Measurements from ENCODE around the gene MYLIP. TPM values are rescaled to one million over a fixed set of nuclear protein-coding genes. Genes with fewer than 3 reads are reported as not detected.

Gene MYLIP
- total and polyA plus RNA-seq, 2 of the 13 experiments (the other 11 are each of a cell fraction or from before 2014, with no cell fraction given), result 3.4 to 10.8 TPM

GRCh38 chr6:16128759-16129622 lies at the start of gene MYLIP (continued):
- TF ChIP-seq FUBP1 (CRISPR knock-in tag; IDR thresholded peaks at IDR 0.05; ENCODE audit: borderline replicate concordance), result no peak
- peak; percentile 92 for TF ChIP-seq HIVEP1 (CRISPR knock-in tag; IDR thresholded peaks at IDR 0.05)
- no peak for TF ChIP-seq ZNF761 (CRISPR knock-in tag; conservative IDR thresholded peaks at IDR 0.05)
- peak; percentile 73 for TF ChIP-seq LBX2 (CRISPR knock-in tag; IDR thresholded peaks at IDR 0.05; ENCODE audit: borderline replicate concordance)
- no peak for TF ChIP-seq ZBTB8A (CRISPR knock-in tag; IDR thresholded peaks at IDR 0.05; ENCODE audit: borderline replicate concordance, low read depth)
- TF ChIP-seq ATAD3A (CRISPR knock-in tag; IDR thresholded peaks at IDR 0.05), result no peak
- peak; percentile 93 for TF ChIP-seq NFYC (CRISPR knock-in tag; IDR thresholded peaks at IDR 0.05)
- TF ChIP-seq ATF7-NPFF (CRISPR knock-in tag; IDR thresholded peaks at IDR 0.05; ENCODE audit: low read depth), result peak; percentile 93
- TF ChIP-seq AFF4 (CRISPR knock-in tag; IDR thresholded peaks at IDR 0.05), result peak; percentile 66; the same call in 1 of the 2 replicates
- no peak for TF ChIP-seq MAFG (CRISPR knock-in tag; IDR thresholded peaks at IDR 0.05)
- TF ChIP-seq ZNF615 (CRISPR knock-in tag; IDR thresholded peaks at IDR 0.05; ENCODE audit: borderline replicate concordance), result peak; percentile 49; the same call in 1 of the 2 replicates
- TF ChIP-seq ZFX (CRISPR knock-in tag; IDR thresholded peaks at IDR 0.05; ENCODE audit: low read depth), result peak; percentile 64
- TF ChIP-seq, protein P1, sequence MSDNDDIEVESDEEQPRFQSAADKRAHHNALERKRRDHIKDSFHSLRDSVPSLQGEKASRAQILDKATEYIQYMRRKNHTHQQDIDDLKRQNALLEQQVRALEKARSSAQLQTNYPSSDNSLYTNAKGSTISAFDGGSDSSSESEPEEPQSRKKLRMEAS (IDR thresholded peaks at IDR 0.05), result peak; percentile 45
- TF ChIP-seq ZFY (CRISPR knock-in tag; IDR thresholded peaks at IDR 0.05), result peak; percentile 91
- TF ChIP-seq ZNF343 (CRISPR knock-in tag; IDR thresholded peaks at IDR 0.05), result peak; percentile 57; the same call in 1 of the 2 replicates
- TF ChIP-seq ZNF18 (CRISPR knock-in tag; IDR thresholded peaks at IDR 0.05; ENCODE audit: insufficient replicate concordance), result peak; percentile 65
- no peak for TF ChIP-seq HNRNPUL1 (IDR thresholded peaks at IDR 0.05; ENCODE audit: low read depth, low read length)
- no peak; the same call in 1 of the 2 replicates for TF ChIP-seq SMYD3 (CRISPR knock-in tag; IDR thresholded peaks at IDR 0.05)
- no peak; the same call in 1 of the 2 replicates for TF ChIP-seq ZNF292 (CRISPR knock-in tag; IDR thresholded peaks at IDR 0.05; ENCODE audit: borderline replicate concordance, low read depth)
- TF ChIP-seq RARG (CRISPR knock-in tag; IDR thresholded peaks at IDR 0.05; ENCODE audit: low read depth), result no peak
- TF ChIP-seq HOXA3 (CRISPR knock-in tag; IDR thresholded peaks at IDR 0.05), result peak; percentile 41
